ENCODE data around the gene TGFB1.

Gene TGFB1

DNA sequence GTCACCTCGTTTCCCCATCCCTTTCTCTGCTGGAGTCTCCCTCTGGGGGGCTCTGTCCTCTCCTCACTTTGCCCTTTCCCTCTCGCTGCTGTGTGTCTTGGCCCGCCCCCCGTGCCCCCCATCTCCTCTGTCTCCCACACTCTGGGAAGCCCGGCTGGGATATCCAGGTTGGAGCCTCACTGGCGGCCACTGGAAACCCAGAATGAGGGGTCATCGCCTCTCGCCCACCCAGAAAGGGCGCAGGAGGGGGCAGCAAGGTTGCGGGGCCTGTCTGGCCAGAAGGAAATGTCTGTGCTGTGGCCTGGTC, 28.1 kb downstream of the TGFB1 start:
- H3K4me1 ChIP-seq (ENCODE audit: control insufficient read depth, insufficient read depth, low read length), result peaks cover 52% of the 10 kb centered on the region
- peaks cover 15% of the 10 kb centered on the region for H3K36me3 ChIP-seq (ENCODE audit: control insufficient read depth, insufficient read depth, low read length, severe bottlenecking)
- H3K4me3 ChIP-seq (ENCODE audit: low read length), result no peak overlapping the region
- no peak for DNase-seq (ENCODE audit: low read depth)
- no peaks in the 10 kb centered on the region for H3K9me3 ChIP-seq (ENCODE audit: control insufficient read depth, low read length)
- no peaks in the 10 kb centered on the region for H3K27me3 ChIP-seq (replicated peaks; ENCODE audit: control insufficient read depth, insufficient read depth, low read length)
- peak overlapping the region; percentile 16 for H3K9ac ChIP-seq (ENCODE audit: low read length)

DNA sequence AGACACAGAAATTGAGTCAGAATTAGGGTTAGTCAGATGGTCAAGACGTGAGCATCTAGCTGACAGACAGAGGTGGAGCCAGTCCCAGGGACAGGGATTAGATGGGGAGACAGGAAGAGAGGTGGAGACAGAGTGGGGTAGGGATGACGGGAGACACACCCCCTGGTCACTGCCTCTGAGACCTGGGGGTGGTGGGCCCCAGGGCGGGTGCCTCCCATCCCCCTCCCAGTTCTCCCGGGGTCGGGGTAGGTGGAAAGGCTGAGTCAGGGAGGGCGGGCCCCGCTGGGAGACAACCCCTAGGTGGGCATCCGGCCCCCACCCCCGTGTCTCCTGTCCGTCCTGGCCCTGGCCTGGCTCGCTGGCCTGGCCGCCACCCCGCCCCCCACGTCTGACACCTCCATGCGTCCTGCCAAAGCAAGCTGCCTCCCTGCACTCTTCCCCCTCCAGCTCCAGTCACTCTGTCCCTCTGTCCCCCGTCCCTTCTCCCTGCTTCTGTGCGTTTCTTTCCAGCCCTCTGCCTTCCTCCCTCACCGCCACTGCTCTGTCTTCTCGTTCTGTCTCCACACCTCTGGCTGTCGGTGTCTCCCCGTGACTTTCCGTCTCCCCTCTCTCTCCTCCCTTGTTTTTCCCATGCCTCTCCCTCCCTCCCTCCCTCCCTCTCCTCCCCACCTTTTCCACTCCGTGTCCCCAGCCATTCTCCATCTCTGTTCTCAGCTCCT, 28.6 kb downstream of the TGFB1 start:
- Histone ChIP-seq H3K4me1 (ENCODE audit: control insufficient read depth, insufficient read depth, low read length) (peaks cover 52% of the 10 kb centered on the region), H3K9me3 (ENCODE audit: control insufficient read depth, low read length) (no peaks in the 10 kb centered on the region), H3K9ac (ENCODE audit: low read length) (peak overlapping the region; percentile 80), H3K4me3 (ENCODE audit: low read length) (no peak overlapping the region), H3K27me3 (replicated peaks; ENCODE audit: control insufficient read depth, insufficient read depth, low read length) (no peaks in the 10 kb centered on the region), H3K36me3 (ENCODE audit: control insufficient read depth, insufficient read depth, low read length, severe bottlenecking) (peaks cover 19% of the 10 kb centered on the region)
- DNase-seq (ENCODE audit: low read depth), result peak; percentile 71

DNA sequence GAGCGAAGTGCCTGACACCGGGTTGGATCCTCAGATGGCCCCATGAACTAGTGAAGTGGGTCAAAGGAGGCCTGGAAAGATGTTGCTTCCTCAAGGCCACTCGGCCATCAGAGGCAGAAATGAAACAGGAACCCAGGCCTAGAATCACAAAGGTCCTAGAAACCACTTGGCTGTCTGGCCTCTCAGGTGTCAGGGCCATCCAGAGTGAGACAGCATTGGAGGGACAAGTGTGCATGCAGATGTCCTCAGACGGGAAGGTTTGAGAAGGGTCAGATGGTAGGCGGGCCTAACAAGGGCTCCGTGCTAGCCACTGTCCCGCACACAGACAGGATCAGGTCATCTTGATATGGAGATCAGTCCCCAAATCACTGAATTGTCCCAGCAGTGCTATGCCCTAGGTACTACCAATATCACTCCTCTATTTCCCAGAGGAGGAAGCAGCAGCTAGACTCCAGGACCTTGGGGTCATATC, 29.5 kb downstream of the TGFB1 start:
- peak overlapping the region; percentile 53 for H3K4me3 ChIP-seq (ENCODE audit: low read length)
- no peaks in the 10 kb centered on the region for H3K27me3 ChIP-seq (replicated peaks; ENCODE audit: control insufficient read depth, insufficient read depth, low read length)
- H3K36me3 ChIP-seq (ENCODE audit: control insufficient read depth, insufficient read depth, low read length, severe bottlenecking), result peaks cover 26% of the 10 kb centered on the region
- H3K9ac ChIP-seq (ENCODE audit: low read length), result peak overlapping the region; percentile 80
- H3K9me3 ChIP-seq (ENCODE audit: control insufficient read depth, low read length), result no peaks in the 10 kb centered on the region
- H3K4me1 ChIP-seq (ENCODE audit: control insufficient read depth, insufficient read depth, low read length), result peaks cover 52% of the 10 kb centered on the region
- peak; percentile 40 for DNase-seq (ENCODE audit: low read depth)

DNA sequence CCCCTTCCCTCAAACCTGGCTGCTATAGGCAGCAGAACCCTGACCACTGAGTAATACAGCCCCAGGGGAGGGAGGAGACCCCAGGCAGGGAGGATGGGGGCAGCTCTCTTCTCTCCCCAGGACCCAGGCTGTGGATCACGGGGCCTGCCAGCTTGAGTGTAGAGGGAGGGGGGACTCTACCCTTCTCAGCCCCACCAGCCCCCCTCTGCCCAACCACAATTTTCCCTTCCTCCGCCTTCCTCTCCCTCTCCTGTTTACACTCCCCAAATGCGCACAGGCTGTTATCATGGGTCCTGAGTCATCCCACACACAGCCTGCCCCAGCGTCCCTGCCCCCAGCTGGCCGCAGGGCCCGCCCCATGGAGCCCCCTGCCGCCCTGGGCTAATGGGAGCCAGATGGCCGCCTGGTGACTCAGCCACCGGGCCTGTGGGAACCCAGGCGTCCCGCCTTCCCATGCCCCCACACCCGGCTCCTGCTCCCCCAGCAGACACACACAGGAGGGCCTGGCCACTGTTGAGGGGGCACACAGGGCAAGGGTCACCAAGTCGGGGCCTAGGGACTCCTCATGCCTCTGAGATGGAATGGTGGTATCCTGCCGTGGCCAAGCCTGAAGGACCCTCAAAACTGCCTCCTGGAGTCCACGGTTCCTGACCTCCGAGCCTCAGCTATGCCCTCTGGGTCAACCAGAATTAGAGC, 30.1 kb downstream of the TGFB1 start:
- H3K9ac ChIP-seq (ENCODE audit: low read length), result peak overlapping the region; percentile 80
- H3K4me3 ChIP-seq (ENCODE audit: low read length), result peak overlapping the region; percentile 53
- H3K27me3 ChIP-seq (replicated peaks; ENCODE audit: control insufficient read depth, insufficient read depth, low read length), result no peaks in the 10 kb centered on the region
- H3K4me1 ChIP-seq (ENCODE audit: control insufficient read depth, insufficient read depth, low read length), result peaks cover 52% of the 10 kb centered on the region
- no peaks in the 10 kb centered on the region for H3K9me3 ChIP-seq (ENCODE audit: control insufficient read depth, low read length)
- peak; percentile 97 for DNase-seq (ENCODE audit: low read depth)
- peaks cover 27% of the 10 kb centered on the region for H3K36me3 ChIP-seq (ENCODE audit: control insufficient read depth, insufficient read depth, low read length, severe bottlenecking)

DNA sequence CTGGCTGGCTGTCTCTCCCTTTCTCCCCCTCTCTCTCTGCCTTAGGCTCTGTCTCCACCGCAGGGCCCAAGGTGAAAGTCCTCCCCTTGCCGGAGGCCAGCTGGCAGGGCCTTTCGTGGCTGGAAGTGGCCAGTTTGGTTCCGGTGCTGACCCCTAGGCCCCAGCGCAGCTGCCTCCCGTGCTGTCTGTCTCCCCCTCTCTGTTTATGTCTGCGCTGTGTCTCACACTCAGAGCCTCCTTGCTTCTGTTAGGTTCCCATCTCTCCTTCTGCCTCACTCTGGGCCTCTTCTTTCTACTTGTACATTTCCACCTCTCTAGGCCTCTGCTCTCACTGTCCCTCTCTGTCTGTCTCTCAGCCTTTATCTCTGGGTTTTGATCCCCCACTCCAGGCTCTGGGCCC, 30.7 kb downstream of the TGFB1 start:
- Histone ChIP-seq H3K36me3 (ENCODE audit: control insufficient read depth, insufficient read depth, low read length, severe bottlenecking) (peaks cover 26% of the 10 kb centered on the region), H3K27me3 (replicated peaks; ENCODE audit: control insufficient read depth, insufficient read depth, low read length) (no peaks in the 10 kb centered on the region)
- peak; percentile 73 for DNase-seq (ENCODE audit: low read depth)

DNA sequence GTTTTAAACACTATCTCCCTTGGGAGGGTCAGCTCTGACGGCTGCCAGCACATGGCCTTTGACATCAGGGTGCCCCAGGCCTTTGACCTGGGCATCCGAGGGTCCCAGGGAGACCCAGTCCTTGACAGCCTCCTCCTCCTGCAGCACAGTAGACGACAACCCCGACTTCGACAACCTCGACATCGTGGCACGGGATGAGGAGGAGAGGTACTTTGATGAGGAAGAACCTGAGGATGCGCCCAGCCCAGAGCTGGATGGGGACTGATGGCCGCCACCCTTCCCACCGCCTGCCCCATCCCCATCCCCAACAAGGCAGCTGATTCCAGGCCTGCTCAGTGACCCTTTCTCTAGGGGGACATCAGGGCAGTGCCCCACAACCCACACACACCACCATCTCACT, 31.3 kb downstream of the TGFB1 start:
- no peaks in the 10 kb centered on the region for H3K9me3 ChIP-seq (ENCODE audit: control insufficient read depth, low read length)
- H3K4me3 ChIP-seq (ENCODE audit: low read length), result peak overlapping the region; percentile 5
- H3K4me1 ChIP-seq (ENCODE audit: control insufficient read depth, insufficient read depth, low read length), result peaks cover 52% of the 10 kb centered on the region
- DNase-seq (ENCODE audit: low read depth), result no peak
- peaks cover 32% of the 10 kb centered on the region for H3K36me3 ChIP-seq (ENCODE audit: control insufficient read depth, insufficient read depth, low read length, severe bottlenecking)
- H3K9ac ChIP-seq (ENCODE audit: low read length), result peak overlapping the region; percentile 80
- H3K27me3 ChIP-seq (replicated peaks; ENCODE audit: control insufficient read depth, insufficient read depth, low read length), result no peaks in the 10 kb centered on the region

More for the DNA sequence above, 30.7 kb downstream of the TGFB1 start:
- Histone ChIP-seq H3K9me3 (ENCODE audit: control insufficient read depth, low read length) (no peaks in the 10 kb centered on the region), H3K4me1 (ENCODE audit: control insufficient read depth, insufficient read depth, low read length) (peaks cover 52% of the 10 kb centered on the region), H3K4me3 (ENCODE audit: low read length) (peak overlapping the region; percentile 5), H3K9ac (ENCODE audit: low read length) (peak overlapping the region; percentile 80)

DNA sequence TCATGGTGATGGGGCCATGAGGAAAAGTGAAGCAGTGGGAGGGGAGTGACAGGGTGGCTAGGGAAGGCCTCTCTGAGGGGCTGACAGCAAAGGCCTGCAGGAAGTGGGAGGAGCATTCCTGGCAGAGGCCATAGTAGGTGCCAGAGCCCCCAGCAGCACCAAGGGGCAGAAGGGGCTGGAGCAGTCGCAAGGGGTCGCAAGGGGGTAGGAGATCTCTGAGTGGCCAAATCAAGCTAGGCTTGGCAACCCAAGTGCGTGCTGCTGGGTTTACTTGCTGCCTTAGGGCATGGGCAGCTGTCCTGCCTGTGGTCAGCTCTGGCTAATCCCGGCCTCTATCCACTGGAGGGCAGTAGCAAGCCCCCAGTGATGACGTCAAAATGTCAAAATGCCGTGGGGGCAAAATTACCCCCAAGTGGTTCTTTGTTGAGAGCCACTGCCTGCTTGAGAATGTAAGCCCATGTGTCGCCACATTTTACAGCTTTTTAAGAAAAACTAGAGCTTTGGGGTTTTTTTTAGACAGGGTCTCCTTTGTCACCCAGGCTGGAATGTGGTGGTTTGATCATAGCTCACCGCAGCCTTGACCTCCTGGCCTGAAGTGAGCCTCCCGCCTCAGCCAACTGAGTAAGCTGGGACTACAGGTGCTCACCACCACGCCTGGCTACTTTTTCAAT, 32.0 kb downstream of the TGFB1 start:
- Histone ChIP-seq H3K4me1 (ENCODE audit: control insufficient read depth, insufficient read depth, low read length) (peaks cover 52% of the 10 kb centered on the region), H3K9ac (ENCODE audit: low read length) (peak overlapping the region; percentile 80), H3K36me3 (ENCODE audit: control insufficient read depth, insufficient read depth, low read length, severe bottlenecking) (peaks cover 39% of the 10 kb centered on the region), H3K4me3 (ENCODE audit: low read length) (no peak overlapping the region), H3K27me3 (replicated peaks; ENCODE audit: control insufficient read depth, insufficient read depth, low read length) (no peaks in the 10 kb centered on the region), H3K9me3 (ENCODE audit: control insufficient read depth, low read length) (no peaks in the 10 kb centered on the region)
- peak; percentile 87 for DNase-seq (ENCODE audit: low read depth)

DNA sequence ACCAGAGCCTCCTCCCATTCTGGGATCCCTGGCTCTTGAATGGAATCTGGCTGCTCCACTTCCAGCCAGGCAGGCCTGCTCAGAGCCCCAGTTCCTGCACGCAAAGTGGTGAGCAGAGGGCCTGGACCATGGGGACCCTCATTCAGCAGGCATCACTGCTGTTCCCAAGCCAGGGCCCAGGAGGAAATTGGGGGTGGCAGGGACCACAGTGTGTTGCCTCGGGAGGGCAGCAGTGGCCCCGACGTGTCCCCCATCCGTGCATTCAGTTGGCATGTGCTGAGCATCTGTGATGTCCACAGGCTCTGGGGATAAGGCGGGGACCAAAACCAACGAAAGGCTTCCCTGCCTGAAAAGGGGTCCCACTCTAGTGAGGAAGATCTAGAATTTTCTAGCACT, 32.5 kb downstream of the TGFB1 start:
- H3K36me3 ChIP-seq (ENCODE audit: control insufficient read depth, insufficient read depth, low read length, severe bottlenecking), result peaks cover 45% of the 10 kb centered on the region
- DNase-seq (ENCODE audit: low read depth), result no peak
- peak overlapping the region; percentile 80 for H3K9ac ChIP-seq (ENCODE audit: low read length)
- no peaks in the 10 kb centered on the region for H3K27me3 ChIP-seq (replicated peaks; ENCODE audit: control insufficient read depth, insufficient read depth, low read length)
- no peak overlapping the region for H3K4me3 ChIP-seq (ENCODE audit: low read length)
- H3K4me1 ChIP-seq (ENCODE audit: control insufficient read depth, insufficient read depth, low read length), result peaks cover 50% of the 10 kb centered on the region
- H3K9me3 ChIP-seq (ENCODE audit: control insufficient read depth, low read length), result no peaks in the 10 kb centered on the region

DNA sequence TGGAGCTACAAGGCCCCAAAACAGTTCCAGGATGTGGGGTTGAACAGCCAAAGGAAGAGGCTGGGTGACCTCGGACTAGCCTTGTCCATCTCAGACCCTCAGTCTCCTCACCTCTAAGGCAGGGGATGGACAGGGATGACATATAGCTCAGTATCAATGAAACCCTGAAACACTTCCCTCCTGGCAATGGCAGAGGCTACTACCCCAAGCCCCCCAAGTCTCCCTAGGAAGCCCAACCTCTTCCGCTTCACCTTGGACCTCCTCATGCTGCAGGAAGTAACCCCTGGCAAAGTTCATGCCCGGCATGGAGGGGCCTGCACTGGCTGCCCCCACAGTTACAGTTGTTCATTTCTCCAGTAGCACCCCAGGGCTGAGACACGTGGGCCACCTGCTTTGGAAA, 33.2 kb downstream of the TGFB1 start:
- Histone ChIP-seq H3K4me3 (ENCODE audit: low read length) (no peak overlapping the region), H3K9me3 (ENCODE audit: control insufficient read depth, low read length) (no peaks in the 10 kb centered on the region), H3K9ac (ENCODE audit: low read length) (no peak overlapping the region), H3K27me3 (replicated peaks; ENCODE audit: control insufficient read depth, insufficient read depth, low read length) (no peaks in the 10 kb centered on the region), H3K36me3 (ENCODE audit: control insufficient read depth, insufficient read depth, low read length, severe bottlenecking) (peaks cover 51% of the 10 kb centered on the region), H3K4me1 (ENCODE audit: control insufficient read depth, insufficient read depth, low read length) (peaks cover 44% of the 10 kb centered on the region)
- no peak for DNase-seq (ENCODE audit: low read depth)

DNA sequence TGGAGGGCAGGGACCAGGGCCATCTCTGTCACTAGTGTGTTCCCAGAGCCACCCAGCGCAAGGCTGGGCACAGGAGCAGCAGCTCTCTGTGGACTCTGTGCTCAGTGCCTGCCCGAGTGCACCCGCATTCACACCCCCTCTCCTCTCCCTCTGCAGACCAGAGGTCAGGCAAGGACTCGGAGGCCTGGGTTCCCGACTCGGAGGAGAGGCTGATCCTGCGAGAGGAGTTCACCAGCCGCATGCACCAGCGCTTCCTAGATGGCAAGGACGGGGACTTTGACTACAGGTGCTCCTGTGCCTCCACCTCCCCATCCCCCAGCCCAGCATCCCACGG, 33.6 kb downstream of the TGFB1 start:
- H3K9me3 ChIP-seq (ENCODE audit: control insufficient read depth, low read length), result no peaks in the 10 kb centered on the region
- H3K4me1 ChIP-seq (ENCODE audit: control insufficient read depth, insufficient read depth, low read length), result peaks cover 40% of the 10 kb centered on the region

DNA sequence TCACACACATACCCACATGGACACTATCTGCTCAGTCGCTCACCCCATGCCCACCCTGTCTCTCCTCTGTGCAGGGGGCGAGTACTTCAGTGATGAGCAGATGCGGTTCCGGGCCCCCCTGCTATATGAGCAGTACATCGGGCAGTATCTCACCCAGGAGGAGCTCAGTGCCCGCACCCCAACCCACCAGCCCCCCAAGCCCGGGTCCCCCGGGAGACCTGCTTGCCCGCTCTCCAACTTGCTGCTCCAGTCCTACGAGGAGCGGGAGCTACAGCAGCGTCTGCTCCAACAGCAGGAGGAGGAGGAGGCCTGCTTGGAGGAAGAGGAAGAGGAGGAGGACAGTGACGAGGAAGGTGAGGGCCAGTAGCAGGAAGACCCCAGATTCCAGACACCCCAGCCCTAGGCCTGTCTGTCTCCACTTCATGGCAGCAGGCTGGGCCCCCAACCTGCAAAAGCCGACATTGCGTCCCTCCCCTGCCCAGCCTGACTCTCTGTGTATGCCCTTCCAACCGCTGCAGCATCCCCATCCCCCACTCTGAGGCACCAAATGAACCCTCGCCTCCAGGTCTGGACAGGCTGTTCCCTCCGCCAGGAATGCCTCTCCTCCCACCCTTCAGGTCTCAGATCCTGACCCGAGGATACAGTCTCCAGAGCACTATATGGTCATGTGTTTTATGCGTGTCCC, 34.1 kb downstream of the TGFB1 start:
- H3K27me3 ChIP-seq (replicated peaks; ENCODE audit: control insufficient read depth, insufficient read depth, low read length), result no peaks in the 10 kb centered on the region
- no peak overlapping the region for H3K4me3 ChIP-seq (ENCODE audit: low read length)
- H3K36me3 ChIP-seq (ENCODE audit: control insufficient read depth, insufficient read depth, low read length, severe bottlenecking), result peaks cover 54% of the 10 kb centered on the region
- no peaks in the 10 kb centered on the region for H3K9me3 ChIP-seq (ENCODE audit: control insufficient read depth, low read length)
- H3K4me1 ChIP-seq (ENCODE audit: control insufficient read depth, insufficient read depth, low read length), result peaks cover 35% of the 10 kb centered on the region
- H3K9ac ChIP-seq (ENCODE audit: low read length), result no peak overlapping the region
- DNase-seq (ENCODE audit: low read depth), result no peak

More for the DNA sequence above, 33.6 kb downstream of the TGFB1 start:
- Histone ChIP-seq H3K27me3 (replicated peaks; ENCODE audit: control insufficient read depth, insufficient read depth, low read length) (no peaks in the 10 kb centered on the region), H3K9ac (ENCODE audit: low read length) (no peak overlapping the region), H3K36me3 (ENCODE audit: control insufficient read depth, insufficient read depth, low read length, severe bottlenecking) (peaks cover 54% of the 10 kb centered on the region), H3K4me3 (ENCODE audit: low read length) (no peak overlapping the region)
- no peak for DNase-seq (ENCODE audit: low read depth)
